Activated T-helper 1 cell treated with Interleukin-2 at 50 U/mL for 16 hours (primary cell): ENCODE results near the gene ACP1.

Experiments
- DNase-seq: peaks from one replicate; pipeline ENCODE4 v3.0.0-alpha.2; 2020; ENCODE audit warnings: low read depth

The ACP1 gene

DNA sequence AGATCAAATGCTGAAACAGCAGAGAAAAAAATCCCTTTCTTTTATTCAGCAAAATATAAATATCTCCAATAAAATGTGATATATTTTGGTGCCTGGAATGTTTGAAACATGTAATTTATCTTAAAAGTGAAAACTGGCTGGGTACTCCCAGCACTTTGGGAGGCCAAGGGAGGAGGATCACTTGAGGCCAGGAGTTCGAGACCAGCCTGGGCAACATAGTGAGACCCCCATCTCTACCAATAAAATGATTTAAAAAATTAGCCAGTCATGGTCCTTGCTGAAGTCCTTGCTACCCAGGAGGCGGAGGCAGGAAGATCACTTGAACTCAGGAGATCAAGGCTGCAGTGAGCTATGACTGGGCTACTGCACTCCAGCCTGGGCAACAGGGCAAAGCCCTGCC, 9.6 kb upstream of the ACP1 start:
- no peak for DNase-seq

DNA sequence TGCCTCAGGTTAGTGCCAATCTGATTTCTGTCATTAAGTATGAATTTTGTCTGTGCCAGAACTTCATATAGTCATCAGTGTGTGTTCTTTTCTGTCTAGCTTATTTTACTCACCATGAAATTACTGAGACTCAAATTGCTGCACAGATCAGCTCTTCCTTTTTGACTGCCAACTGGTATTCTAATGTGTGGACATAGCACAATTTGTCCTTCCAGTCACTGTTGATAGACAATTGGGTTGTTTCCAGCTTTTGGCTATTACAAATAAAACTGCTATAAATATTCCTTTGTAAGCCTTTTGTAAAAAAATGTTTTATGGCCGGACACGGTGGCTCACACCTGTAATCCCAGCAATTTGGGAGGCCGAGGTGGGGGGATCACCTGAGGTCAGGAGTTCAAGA, 8.7 kb upstream of the ACP1 start:
- DNase-seq, result no peak

DNA sequence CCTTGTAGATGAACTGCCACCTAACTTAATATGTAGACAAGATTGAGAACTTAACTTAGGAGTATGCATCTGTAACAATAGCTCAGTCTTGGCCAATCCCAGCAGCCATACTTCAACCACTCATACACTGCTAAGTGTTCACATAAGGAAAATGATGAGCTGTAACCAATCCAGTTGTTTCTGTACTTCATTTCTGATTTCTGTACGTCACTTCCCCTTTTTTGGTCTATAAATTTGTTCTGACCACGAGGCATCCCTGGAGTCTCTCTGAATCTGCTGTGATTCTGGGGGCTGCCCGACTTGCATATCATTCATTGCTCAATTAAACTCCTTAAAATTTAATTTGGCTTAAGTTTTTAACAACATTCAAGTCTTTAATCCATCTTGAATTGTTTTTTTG, 7.3 kb upstream of the ACP1 start:
- no peak for DNase-seq

DNA sequence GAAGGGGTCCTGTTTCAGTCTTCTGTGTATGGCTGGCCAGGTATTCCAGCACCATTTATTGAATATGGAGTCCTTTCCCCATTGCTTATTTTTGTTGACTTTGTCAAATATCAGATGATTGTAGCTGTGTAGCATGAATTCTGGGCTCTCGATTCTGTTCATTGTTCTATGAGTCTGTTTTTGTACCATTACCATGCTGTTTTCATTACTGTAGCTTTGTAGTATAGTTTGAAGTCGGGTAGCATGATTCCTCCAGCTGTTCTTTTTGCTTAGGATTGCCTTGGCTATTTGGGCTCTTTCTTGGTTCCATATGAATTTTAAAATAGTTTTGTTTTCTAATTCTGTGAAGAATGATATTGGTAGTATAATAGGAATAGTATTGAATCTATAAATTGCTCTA, 6.9 kb upstream of the ACP1 start:
- DNase-seq, result no peak

DNA sequence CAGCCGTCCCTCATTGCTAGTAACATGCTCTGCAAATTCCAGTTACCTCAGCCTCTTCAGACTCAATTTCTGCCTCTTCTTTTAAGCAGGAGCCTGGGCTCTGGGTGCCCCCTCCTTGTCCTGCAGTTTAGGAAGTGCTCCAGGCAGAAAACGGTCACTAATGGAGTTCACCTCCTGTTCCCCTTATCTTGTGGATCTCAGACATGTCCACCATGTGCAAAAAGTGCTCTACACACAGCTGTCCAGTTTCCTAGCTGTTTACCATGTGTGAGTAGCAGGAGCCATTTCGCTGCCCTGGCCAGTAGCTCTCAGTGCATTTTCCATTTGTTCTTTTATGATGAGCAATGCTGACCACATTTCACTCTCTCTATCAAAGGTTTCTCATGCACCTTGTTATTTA, 5.8 kb upstream of the ACP1 start:
- DNase-seq, result no peak

DNA sequence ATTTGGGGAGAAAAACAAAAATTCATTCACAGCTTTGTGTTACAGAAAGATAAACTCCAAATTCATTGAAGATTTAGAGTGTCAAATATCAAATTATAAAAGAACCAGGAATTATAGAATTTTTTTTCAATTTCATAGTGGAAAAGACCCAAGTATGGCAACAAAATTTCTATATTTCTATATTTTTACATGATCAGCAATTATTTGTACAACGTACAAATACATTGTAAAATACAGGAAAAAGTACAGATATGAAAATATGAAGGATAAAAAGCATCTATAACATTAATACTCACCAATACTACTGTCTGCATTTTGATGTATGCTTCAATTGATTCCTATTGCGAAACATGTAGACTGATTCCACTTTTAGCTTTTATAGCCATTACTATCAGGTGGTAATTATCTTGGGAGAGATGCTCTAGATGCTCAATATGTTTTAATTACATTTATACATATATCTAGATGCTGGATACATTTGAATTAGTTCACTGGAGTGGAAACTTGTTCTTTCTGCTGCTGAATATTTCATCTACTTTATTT, 4.9 kb upstream of the ACP1 start:
- no peak for DNase-seq

DNA sequence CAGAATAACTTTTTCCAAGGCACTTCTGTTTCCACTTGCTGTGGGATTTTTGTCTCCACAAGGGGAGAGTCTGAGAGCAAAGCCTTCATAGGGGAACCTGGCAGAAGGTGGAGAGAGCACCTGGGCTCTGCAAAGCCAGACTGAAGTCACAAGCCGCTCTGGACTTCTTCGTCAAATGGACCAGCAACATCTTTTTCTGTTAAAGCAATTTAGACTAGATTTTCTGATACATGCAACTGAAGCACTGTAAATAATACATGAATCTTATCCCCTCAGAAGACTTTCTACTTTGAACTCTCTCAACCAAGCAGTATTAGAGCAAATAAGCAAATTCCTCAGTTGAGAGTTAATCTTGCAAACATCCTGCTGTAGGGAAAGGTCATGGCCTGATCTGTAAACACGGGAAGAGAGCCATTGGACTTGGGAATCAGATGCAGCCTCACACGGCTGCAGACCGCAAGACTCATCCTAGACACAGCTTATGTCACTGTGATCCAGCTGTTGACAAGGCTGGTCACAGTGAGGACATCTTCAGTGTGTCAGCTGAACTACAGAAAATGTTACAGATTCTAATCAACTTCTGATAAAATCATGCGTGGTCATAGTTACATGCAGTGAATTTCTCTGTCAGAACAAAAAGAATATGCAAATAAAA, 4.1 kb upstream of the ACP1 start:
- DNase-seq, result no peak

DNA sequence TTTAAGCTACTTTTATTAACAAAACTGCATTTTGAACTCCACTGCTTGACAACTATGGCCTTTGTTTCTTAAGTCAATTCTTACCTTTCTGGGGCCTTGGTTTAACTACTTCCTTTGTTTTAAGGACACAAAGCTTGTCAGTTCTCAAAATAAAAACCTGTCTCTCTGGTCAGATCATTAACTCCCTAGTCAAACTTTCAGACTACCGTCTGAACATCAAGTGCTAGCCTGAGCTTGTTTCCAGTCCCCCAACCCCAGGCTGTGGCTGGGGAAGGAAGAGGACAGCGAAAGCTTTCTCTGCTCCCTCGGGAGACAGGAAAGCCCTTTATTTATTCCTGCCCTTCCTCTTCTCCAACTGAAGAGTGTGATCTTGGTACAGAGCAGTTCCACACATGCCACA, 2.6 kb upstream of the ACP1 start:
- DNase-seq, result no peak

DNA sequence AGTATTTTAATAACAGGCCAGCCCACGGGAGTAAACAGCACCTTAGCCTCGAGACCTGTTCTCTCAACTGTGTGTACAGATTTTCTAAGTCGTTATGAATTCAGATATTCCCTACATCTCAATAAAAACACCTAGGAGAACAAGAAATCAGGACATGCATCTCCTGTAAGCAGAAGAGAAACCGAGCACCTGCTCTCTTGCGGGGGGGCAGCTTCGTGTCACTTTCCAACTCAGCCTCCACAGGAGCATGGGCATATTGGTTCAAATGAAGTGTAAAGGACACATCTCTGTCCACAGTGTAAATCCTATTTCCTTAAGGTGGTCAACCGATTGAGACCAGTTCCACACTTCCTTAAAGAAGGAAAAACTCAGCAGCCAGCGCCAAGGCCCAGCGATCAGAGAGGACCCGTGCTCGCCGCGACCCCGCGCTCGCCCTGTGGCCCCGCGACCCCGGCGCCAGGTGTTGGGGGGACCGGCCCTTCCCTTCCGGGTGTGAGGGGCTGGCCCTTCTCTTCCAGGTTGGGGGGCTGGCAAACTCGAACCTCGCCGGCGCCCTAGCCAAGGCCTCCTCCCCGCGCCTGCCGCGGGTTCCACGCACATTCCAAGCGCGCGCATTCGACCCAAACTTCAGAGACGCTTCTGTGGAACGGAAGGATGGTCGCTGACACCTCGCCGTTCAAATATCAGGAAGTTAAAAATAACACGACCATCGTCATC, 1.6 kb upstream of the ACP1 start:
- DNase-seq, result no peak

DNA sequence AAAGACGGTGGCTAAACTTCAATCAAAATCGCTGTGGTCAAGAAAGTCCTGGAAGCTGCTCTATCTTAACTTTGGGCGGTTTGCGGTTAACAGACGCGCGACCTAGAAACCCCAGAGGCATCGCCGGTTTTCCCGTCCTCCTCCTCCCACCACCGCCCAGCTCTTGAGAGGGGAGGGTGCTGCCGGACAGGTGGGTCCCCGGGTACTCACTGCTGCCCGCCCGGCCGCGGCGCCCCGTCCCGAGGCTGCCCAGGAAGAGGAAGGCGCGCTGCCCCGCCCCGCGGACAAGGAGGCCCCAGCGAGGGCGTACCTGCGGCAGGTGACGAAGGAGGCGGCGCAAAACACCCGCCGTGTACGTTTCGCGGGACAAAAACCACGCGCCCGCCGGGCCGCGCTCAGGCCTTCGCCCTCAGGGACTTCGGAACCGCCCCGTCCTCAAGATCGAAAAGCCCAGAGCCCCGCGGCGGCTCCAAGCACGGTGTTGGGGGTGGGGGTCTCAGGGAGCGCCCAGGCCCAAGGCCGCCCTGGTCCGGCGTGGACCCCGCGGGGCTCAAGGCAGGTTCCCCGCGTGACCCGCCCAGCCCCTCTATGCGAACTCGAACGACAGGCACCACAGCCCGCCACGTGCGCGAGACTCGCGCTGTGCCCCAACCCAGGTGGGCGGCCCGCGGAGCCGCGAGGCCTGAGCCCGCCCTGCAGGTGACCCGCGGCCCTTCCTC, 814 bp upstream of the ACP1 start, which contains the start of gene SH3YL1:
SH3YL1 (minus strand) TSS at position 259 of the 719 bp plus-strand sequence; CDS start at position 211, 48 bp downstream.
- peak; percentile 47 for DNase-seq

DNA sequence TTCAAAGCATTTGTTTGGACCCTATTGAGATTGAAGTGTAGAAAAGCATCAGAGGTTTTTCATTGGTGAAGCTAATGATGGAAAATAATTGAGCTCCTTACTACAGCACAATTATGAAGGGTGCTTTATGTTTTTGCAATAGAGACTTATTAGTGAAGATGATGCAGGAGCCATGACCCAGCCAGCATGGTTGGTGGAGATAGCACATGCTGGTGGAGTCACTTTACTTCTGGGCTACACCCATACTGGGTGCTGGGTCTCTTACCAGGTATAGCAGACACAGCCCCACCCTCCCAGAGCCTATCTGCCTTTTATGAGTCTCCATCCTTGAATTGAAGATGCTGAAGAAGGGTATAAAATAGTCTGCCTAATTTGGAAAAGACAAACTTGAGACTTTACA, 3.6 kb downstream of the ACP1 start:
- DNase-seq, result no peak

DNA sequence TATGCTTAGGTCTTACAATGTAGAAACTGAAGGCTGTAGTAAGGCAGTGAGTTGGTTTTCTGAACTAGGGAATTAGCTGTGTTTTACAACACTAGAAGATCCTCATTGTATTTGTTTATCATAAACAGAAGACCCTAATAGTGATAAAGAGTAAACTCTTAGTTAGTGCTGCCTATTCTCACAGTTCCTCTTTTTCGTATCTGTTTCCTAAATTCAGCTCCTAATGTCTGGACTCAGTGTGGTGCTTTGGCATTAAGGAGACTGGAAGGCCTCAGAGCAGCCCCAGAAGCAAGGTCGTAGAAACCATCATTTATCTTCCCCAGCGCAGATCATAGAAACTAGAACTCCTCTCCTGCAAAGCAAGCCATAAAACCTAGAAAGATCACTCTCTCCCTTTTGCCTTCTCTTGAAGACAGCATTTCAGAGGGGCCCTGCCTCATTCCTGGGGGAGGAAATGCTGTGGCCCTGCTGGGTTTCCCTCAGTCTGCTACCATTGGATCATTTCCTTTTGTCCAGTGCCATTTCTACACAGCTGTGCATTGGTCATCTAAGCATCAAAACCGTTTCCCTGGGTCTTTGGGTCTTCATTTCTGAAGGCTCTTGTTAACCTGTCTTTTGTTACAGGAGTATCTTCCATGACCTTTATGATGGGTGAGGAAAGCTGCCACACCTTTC, 4.7 kb downstream of the ACP1 start:
- DNase-seq, result no peak

DNA sequence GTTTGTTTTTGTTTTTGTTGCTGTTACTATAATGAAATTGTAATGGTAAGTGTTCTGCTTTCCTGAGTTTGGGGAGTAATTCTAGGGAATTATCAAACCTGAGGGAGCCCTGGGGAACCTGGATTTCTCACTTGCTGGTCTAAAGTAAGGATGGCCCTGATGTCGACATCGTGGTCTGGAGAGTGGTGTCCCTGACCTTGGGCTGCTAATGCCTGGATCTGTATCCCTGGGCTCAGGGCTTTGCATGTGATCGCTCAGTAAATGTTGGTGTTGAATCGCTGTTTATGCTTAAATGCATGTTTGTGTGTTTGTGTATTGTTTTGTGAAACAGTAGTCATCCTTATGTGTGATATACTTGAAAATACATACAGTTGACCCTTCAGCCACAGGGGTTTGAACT, 6.1 kb downstream of the ACP1 start:
- DNase-seq, result no peak

DNA sequence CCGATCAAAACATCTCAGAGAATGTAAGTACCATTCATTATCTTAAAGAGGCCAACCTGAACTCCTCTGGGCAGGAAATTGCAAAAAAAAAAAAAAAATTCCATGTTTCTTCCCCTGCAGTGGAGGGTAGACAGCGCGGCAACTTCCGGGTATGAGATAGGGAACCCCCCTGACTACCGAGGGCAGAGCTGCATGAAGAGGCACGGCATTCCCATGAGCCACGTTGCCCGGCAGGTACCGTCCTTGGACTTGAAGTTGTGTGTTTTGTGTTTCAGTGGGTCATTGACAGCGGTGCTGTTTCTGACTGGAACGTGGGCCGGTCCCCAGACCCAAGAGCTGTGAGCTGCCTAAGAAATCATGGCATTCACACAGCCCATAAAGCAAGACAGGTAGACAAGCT, 7.2 kb downstream of the ACP1 start:
- DNase-seq, result no peak

DNA sequence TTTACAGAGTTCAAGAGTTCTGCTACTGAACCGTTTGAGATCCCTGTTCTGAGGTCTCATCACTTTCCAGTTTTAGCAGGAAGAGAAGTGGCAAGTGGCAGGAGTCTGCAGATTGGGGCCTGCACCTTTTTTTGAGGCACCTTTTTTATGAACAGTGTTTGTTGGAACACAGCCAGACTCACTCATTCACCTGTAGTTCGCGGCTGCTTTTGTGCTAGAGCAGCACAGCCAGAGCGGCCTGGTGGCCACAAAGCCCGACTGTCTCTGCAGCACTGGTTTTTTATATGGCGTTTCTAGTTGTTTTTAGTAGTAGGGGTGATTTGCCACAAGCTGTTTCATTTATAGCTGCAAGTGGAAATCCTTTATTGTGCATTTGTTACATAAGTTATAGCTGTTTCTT, 8.6 kb downstream of the ACP1 start:
- no peak for DNase-seq

DNA sequence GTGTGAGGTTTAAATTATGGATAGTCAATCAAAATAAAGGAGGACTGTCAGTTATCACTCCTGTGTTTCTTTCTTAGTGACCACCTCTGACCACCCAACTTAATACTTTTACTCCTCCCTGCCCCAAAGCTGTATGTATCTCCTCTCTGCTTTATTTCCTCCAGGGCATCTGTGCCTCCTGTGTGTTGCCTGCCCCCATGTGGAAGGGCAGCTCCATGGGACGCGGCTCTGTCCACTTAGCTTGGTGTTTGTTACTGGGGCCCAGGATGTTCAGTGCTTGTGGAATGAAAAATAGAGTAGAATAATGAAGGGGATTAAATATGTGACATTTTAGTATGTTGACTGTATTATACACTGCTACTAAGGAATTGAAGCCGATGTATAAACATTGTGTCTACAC, 9.8 kb downstream of the ACP1 start:
- no peak for DNase-seq

DNA sequence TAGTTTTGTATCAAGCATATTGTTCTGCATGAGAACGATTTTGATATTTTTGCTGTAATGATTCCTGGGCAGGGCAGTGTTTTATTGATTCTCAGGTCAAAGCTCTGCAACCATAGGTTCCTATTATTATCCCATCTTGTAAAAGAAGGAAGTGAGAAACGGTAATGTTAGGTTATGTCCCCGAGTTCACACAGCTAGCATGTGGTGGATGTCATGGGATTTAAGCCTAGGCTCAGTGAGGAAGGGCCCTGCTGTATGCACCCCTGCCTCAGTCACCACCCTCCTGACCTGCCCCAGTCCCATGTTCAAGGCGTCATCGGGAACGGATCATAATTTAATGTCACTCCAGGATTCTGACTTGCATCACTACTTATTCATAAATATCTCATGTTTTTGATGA, 10.7 kb downstream of the ACP1 start:
- no peak for DNase-seq

DNA sequence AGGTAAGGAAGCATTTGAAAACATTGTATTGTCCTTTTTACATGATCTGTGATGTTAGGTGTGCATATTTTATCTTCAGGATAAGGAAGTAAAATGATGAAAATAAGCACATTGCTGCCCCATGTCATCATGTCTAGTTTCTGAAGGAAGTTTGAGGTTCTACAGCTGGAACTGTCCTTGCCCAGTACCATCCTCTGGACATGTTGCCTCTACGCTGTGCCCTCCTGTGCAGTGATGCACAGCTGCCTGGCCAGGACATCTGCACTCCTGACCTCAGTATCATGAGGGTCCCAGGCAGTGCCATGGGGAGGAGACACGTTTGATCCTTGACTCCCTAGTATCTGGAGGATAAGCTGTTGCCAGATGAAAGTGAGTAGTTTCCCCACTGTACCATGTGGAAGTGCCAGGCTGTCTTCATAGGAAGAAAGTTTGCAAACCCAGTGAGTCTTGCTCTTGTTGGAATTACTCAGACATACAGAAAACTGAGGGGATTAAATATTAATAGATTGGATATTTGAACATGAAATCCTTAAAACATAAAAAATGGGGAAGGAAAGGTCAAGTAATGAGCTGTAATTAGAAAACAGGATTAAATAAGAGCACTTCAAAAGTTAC, 13.7 kb downstream of the ACP1 start:
- DNase-seq, result no peak

DNA sequence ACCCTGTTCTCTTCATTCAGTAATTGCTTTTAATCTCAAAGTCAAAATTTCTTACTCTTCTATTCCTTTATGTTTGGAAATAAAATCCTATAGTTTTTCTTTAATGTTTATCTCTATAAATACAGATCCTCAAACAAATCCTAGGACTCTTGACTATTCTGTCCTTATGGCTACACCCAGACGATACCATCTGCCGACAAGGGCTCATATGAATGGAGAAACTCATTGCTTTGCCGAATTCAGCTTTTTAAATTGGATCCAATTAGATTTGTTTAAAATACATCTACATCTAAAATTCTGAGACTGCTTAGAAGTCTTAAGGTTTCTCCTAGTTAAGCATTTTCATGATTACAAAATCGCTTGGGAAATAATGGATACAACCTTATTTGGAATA, 14.2 kb downstream of the ACP1 start:
- DNase-seq, result no peak

DNA sequence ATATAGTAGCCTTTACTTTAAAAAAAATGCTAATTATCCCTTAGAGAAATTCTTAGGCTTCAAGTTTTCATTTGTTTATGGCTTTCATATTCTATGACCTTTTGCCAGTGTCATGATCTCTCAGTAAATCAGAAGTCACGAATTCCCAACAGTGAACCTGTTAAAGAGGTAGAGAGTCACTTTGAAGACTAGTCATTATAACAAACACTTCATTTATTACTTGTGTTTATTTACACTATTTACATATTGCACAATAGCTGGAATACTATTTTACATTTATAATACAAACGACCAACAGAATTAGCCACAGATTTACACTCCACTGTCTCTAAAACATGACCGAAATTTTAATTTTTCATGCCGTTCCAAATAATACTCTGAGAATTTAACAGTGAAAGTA, 14.6 kb downstream of the ACP1 start:
- DNase-seq, result no peak

DNA sequence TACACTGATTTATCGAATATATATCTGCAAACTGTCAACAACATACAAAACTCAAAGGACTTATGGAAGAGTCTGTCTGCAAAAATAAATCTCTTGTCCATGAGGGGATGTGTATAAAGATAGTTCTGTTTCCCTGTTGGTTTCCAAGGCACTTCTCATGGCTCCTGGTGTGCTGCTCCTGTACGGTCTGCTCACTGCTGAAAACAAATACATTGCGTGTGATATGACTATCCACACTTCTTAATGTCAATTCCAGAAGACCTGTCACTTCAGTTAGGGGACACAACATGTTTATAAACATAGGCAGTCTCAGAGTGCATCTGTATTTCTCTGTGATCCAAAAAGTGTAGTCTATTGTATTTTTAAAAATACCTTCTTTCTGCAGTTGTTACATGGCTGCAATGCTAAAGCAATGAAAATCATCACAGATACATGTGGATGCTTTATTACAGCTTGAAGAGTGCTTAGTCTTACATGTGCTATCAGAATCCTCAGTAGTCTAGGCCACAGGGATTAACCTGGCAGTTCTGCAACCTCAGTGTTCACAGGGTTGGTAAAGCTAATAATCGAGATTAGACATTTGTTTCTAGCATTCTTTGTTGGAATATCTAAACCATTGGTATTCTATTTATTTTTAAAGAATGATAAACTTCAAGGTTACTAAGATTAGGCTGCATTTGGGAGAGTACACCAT, 15.4 kb downstream of the ACP1 start:
- DNase-seq, result no peak
